ENCODE data around the gene CGN. TPM values are rescaled to one million over a fixed set of nuclear protein-coding genes. Genes with fewer than 3 reads are reported as not detected.

CGN gene
- total and polyA plus RNA-seq, 11 donors, result 0.08 to 21.0 (median 0.19) TPM; not detected in 4

DNA sequence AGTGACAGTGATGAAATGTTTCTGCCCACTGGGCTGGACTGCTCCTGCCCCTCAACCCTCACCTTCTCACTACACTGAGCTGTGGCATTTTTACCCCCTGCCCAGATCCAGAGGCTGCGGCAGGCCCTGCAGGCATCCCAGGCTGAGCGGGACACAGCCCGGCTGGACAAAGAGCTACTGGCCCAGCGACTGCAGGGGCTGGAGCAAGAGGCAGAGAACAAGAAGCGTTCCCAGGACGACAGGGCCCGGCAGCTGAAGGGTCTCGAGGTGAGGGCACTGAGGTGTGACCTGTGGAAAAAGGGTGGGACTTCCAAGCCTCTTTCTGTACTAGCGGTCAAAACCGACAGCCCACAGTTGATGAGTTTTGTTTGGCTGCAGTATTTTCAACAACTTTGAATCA is 22.7 kb downstream of the CGN start:
- H3K27ac ChIP-seq, result no peak overlapping the region
- 81 to 95% (median 90%) methylated on average over 10 of the region's 10 CpGs for WGBS, 4 donors
- H3K9me3 ChIP-seq, result no peaks in the 10 kb centered on the region
- no peak overlapping the region for H3K4me3 ChIP-seq
- intact Hi-C loops (cut with DNase I), result loop anchor here in 9 of 10 donors (1.0 to 10.0 kb wide), 7 partner anchors 89 to 301 kb away; partner anchors contain the start of genes C2CD4D (in 4 of the 9) and RORC (in 4 of the 9)
- DNase-seq (no peak), ATAC-seq (no peak)
- no peaks in the 10 kb centered on the region for H3K27me3 ChIP-seq
- no peaks in the 10 kb centered on the region for H3K4me1 ChIP-seq
- H3K36me3 ChIP-seq, result no peaks in the 10 kb centered on the region
- no peak for TF ChIP-seq POLR2A (IDR thresholded peaks at IDR 0.05)
- TF ChIP-seq, protein P1, sequence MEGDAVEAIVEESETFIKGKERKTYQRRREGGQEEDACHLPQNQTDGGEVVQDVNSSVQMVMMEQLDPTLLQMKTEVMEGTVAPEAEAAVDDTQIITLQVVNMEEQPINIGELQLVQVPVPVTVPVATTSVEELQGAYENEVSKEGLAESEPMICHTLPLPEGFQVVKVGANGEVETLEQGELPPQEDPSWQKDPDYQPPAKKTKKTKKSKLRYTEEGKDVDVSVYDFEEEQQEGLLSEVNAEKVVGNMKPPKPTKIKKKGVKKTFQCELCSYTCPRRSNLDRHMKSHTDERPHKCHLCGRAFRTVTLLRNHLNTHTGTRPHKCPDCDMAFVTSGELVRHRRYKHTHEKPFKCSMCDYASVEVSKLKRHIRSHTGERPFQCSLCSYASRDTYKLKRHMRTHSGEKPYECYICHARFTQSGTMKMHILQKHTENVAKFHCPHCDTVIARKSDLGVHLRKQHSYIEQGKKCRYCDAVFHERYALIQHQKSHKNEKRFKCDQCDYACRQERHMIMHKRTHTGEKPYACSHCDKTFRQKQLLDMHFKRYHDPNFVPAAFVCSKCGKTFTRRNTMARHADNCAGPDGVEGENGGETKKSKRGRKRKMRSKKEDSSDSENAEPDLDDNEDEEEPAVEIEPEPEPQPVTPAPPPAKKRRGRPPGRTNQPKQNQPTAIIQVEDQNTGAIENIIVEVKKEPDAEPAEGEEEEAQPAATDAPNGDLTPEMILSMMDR (IDR thresholded peaks at IDR 0.05), result no peak

DNA sequence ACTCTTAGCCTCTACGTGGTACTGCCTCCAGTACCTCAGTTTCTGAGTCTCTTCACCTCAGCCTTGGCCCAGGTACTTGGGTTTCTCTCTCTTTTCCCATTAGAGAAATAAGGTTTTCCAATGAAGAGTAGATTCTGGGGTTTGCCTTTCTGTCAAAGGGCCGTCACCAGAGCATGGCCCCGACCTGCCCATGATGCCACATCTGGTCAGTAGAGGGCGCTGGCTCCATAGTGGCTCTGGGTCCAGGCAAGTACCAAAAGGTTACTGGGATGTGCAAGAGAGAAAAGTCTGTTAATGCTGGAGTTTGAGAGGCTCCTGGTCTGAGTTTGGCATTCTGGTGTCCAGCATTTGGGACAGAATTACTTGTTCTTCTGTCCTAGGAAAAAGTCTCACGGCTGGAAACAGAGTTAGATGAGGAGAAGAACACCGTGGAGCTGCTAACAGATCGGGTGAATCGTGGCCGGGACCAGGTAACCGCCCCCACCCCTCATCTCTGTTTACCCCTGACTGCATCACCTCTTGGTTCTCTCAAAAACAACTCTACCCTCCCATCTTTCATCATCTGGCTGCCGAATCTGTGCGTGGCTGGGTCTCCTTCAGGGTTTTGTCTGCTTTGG is 23.6 kb downstream of the CGN start:
- DNase-seq, result peak; percentile 65 to 88 (median 75)
- ATAC-seq, result peak; percentile 68 to 75 (median 70)
- intact Hi-C loops (cut with DNase I), result loop anchor here (1.0 to 10.0 kb wide), 8 partner anchors 90 to 300 kb away; partner anchors contain the start of genes C2CD4D (in 4 of the 10) and RORC (in 4 of the 10)
- WGBS, 4 donors, result 62 to 68% (median 65%) methylated on average over 12 of the region's 12 CpGs
- Histone ChIP-seq H3K4me3 (no peak overlapping the region), H3K27me3 (no peaks in the 10 kb centered on the region), H3K36me3 (no peaks in the 10 kb centered on the region), H3K9me3 (no peaks in the 10 kb centered on the region), H3K27ac (no peak overlapping the region), H3K4me1 (peaks cover 0 to 8% (median 6%) of the 10 kb centered on the region in 12 donors)
- TF ChIP-seq POLR2A (IDR thresholded peaks at IDR 0.05), result no peak
- TF ChIP-seq, protein P1 (IDR thresholded peaks at IDR 0.05), result peak; percentile 67 to 92 (median 80)

DNA sequence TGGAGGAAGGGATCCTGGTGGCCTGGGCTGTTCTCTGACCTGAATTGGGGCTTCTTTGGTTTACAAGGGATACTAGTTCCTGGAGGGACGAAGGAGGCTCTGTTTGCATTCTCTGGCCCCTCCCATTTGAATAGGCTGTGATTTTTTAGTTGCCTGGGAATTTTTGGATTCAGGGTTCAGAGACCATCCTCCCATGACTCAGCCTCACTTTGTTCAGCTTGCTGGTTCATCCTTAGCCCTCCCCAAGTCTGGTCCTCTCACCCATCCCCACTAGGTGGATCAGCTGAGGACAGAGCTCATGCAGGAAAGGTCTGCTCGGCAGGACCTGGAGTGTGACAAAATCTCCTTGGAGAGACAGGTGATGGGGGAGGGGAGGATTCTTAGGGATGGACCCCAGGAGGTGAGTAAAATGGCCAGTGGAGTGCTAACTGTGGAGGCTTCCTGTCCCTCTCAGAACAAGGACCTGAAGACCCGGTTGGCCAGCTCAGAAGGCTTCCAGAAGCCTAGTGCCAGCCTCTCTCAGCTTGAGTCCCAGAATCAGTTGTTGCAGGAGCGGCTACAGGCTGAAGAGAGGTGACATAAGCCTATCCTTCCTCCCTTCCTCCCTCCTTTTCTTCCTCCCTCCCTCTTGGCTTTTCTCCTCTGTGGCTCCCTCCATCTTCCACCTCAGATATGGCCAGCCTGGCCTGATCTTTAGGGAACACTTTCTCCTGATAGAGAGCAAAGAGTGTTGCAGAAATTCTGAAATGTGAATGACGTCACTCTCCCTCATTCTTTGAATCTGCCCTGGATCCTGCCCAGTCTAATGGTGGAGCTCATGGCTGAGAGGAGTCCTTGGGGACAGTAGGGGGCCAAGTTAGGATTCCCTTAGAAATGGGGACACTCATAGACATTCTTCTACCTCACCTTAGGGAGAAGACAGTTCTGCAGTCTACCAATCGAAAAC is 24.4 kb downstream of the CGN start:
- H3K27ac ChIP-seq, result no peak overlapping the region
- H3K9me3 ChIP-seq, result no peaks in the 10 kb centered on the region
- no peak for DNase-seq
- intact Hi-C loops (cut with DNase I), result loop anchor here in 8 of 10 donors (2.0 to 10.0 kb wide), 6 partner anchors 91 to 299 kb away; partner anchors contain the start of genes C2CD4D (in 4 of the 8) and RORC (in 4 of the 8)
- TF ChIP-seq, protein P1 (IDR thresholded peaks at IDR 0.05), result no peak
- TF ChIP-seq POLR2A (IDR thresholded peaks at IDR 0.05), result no peak
- no peaks in the 10 kb centered on the region for H3K36me3 ChIP-seq
- ATAC-seq, result no peak
- no peak overlapping the region for H3K4me3 ChIP-seq
- H3K27me3 ChIP-seq, result no peaks in the 10 kb centered on the region
- H3K4me1 ChIP-seq, result peaks cover 0 to 14% (median 8%) of the 10 kb centered on the region in 12 donors
- WGBS, 4 donors, result 82 to 91% (median 86%) methylated on average over 6 of the region's 6 CpGs

DNA sequence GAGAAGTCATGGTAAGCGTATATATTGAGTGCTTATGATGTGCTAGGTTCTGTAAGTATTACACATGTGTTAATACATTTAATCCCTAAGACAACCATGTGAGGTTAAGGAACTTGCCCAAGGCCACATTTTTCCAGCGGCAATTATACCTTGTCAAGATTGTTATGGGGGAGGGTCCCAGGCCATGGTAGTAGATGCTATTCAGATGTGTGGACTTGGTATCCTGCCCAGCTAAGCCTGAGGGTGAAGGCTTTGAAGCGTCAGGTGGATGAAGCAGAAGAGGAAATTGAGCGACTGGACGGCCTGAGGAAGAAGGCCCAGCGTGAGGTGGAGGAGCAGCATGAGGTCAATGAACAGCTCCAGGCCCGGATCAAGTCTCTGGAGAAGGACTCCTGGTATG is 25.3 kb downstream of the CGN start:
- H3K9me3 ChIP-seq, result no peaks in the 10 kb centered on the region
- intact Hi-C loops (cut with DNase I), result loop anchor here in 6 of 10 donors (5.0 to 10.0 kb wide), 4 partner anchors 92 to 298 kb away; partner anchors contain the start of genes C2CD4D (in 4 of the 6) and RORC (in 4 of the 6)
- TF ChIP-seq POLR2A (IDR thresholded peaks at IDR 0.05), result no peak
- TF ChIP-seq, protein P1 (IDR thresholded peaks at IDR 0.05), result no peak
- H3K4me1 ChIP-seq, result peaks cover 0 to 21% (median 9%) of the 10 kb centered on the region in 12 donors
- no peak overlapping the region for H3K27ac ChIP-seq
- no peak for ATAC-seq
- 88 to 94% (median 92%) methylated on average over 7 of the region's 7 CpGs for WGBS, 4 donors
- DNase-seq, result no peak
- no peaks in the 10 kb centered on the region for H3K36me3 ChIP-seq
- no peak overlapping the region for H3K4me3 ChIP-seq
- no peaks in the 10 kb centered on the region for H3K27me3 ChIP-seq

Data from heart left ventricle (tissue), 16 donors.